SK-N-DZ (cell line): Measurements from ENCODE around the gene GFAP.

Experiments
- DNase-seq: peaks from one replicate; pipeline ENCODE4 v3.0.0-alpha.2; 2015; ENCODE audit warnings: low spot score

GFAP gene

GRCh38 chr17:44915862-44916780, 821 bp upstream of the GFAP start:
- DNase-seq, result no peak

GRCh38 chr17:44914698-44915271, 515 bp downstream of the GFAP start:
- no peak for DNase-seq

DNA sequence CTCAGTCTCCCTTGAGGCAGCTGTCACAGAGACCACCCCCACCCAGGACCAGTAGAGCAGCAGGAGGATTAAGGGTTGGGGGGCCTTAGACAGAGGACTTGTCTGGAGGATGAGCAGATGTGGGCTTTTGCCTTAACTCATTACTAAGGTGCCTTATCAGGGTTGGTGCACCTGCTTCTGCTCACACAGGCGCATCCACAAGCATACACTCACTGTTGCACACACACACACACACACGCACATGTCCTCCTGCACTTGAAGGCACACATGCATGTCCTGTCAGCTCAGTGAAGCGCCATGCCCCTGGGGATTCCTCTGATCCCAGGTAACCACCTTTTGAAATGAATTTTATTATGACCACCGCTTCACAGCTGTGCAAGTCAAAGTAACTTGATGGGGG, 1.2 kb downstream of the GFAP start:
- peak; percentile 57 for DNase-seq

- no peak for DNase-seq
These were observed 1.6 kb downstream of the GFAP start for GRCh38 chr17:44913676-44914075.

DNA sequence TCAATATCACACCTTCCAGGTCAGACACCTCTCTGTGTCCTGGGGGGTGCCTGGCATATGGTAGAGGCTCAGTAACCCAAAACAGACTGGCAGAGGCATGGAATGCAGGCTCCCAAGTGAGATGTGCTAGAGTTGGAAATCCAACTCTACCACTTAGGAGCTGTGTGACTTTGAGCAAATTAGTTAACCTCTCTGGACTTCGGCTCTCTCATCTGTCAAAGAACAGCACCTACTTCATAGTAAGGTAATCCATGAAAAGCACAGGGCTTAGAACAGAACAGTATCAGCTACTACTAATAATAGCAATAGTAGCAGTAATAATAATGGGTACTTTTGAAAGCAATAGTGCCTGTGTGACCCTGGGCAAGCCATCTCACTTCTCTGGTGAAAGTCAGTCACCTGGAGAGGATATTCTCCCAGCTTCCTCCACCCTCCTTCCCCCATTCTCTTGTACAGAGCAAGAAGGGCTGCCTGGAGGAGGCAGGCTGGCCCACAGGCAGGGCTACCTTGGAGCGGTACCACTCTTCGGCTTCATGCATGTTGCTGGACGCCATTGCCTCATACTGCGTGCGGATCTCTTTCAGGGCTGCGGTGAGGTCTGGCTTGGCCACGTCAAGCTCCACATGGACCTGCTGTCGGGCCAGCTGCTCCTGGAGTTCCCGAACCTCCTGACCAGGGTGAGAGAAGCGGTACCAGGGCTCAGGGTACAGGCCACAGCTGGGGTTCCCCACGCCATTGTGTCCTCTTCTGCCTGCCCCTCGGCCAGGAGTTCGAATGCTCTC, 2.3 kb downstream of the GFAP start:
- no peak for DNase-seq

DNA sequence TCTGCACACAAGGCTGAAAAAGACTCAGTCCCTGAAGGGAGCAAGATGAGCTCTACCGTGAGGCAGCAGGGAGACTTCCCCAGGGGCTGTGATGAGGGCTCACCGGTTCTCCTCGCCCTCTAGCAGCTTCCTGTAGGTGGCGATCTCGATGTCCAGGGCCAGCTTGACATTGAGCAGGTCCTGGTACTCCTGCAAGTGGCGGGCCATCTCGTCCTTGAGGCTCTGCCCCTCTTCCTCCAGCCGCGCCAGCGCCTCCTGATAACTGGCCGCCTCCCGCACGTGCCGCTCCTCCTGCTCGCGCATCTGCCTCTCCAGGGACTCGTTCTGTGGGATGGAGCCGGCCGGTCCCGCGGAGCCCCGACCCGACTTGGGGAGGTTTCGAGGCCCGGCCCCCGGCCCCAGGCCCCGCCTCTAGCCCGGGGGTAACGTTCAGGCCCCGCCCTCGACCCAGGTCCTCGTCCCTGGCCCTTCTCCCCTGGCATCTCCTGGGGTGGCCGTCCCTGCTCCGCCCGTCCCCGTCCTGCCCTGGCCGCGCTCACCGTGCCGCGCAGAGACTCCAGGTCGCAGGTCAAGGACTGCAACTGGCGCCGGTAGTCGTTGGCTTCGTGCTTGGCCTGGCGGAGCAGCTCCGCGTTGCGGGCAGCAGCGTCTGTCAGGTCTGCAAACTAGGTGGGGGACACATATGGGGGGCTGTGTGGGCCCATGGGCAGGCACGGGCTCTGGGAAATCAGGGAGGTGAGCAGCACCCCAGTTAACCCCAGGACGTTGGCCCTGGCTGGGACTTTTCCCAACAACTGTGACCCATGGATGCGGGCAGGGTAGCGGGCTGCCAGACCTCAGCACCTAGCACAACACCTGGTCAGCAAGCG, 3.9 kb downstream of the GFAP start:
- peak; percentile 95 for DNase-seq

DNA sequence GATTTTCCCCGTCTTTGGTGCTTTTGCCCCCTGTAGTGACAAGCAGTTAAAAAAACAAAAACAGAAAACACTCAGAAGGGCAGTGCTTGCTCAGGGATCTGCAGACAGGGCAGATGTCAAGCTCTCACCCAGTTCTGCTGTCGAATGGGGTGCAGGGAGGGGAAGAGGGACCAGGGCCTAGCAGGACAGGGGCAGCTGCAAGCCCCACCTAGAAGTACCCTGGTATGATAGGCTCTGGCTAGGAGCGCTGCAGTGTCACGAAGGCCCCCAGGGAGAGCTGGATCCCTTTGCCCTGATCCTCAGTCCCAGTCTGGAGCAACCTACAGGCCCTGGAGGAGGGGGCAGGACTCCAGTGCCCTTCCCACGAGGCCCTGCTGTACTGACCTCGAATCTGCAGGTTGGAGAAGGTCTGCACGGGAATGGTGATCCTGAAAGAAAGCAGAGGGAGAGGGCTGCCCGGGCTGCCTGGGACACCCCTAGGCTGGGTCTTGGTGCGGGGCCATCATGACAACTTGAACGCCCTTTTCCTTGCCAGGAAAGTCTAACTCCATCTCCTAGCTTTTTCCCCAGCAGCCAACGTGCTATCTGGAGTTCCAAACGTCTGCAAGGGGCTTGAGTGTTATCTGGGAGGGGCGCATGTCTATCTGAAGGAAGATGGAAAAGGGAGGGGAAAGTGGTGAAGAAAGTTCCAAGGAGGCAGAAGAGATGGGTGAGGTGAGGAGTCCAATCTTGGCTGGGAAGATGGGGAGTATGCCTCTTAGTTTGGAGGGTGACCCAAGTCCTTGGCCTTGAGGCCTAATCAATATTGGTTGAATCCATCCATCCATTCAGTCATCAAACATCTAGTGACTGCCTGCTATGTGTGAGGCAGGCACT, 4.8 kb downstream of the GFAP start:
- no peak for DNase-seq

GRCh38 chr17:44909681-44910144, 5.6 kb downstream of the GFAP start:
- DNase-seq, result no peak

GRCh38 chr17:44908761-44909326, 6.5 kb downstream of the GFAP start:
- DNase-seq, result no peak

DNA sequence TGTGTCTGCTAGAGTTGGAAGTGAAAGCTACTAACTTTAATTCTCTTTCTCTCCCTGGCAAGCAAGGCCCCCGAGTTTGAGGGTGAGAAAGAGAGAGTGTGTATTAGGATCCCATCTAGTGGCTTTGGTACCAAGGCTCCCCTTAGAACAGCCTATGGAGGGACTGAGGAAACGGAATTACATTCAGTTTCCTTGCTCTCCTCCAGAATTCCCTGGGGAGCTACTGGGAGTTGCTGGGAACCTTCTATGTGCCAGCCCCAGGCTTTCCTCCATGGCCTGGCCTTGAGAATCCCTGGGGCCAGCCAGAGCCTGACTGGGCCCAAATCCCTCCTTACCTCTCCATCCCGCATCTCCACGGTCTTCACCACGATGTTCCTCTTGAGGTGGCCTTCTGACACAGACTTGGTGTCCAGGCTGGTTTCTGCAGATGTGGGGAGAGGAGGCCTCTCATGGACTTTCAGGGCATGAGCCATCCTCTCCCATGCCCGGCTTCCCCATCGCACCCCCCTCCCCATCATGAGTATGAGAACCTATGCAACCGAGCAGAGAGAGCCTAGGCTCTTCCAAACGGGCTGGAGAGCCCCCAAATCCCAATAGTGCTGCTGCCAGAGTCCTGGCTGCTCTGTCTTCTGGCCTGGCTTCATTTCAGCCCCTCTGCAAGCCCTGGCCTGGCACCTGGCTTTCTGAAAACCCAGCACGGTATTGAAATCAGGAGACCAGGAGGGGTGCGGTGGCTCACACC, 7.4 kb downstream of the GFAP start:
- DNase-seq, result no peak

DNA sequence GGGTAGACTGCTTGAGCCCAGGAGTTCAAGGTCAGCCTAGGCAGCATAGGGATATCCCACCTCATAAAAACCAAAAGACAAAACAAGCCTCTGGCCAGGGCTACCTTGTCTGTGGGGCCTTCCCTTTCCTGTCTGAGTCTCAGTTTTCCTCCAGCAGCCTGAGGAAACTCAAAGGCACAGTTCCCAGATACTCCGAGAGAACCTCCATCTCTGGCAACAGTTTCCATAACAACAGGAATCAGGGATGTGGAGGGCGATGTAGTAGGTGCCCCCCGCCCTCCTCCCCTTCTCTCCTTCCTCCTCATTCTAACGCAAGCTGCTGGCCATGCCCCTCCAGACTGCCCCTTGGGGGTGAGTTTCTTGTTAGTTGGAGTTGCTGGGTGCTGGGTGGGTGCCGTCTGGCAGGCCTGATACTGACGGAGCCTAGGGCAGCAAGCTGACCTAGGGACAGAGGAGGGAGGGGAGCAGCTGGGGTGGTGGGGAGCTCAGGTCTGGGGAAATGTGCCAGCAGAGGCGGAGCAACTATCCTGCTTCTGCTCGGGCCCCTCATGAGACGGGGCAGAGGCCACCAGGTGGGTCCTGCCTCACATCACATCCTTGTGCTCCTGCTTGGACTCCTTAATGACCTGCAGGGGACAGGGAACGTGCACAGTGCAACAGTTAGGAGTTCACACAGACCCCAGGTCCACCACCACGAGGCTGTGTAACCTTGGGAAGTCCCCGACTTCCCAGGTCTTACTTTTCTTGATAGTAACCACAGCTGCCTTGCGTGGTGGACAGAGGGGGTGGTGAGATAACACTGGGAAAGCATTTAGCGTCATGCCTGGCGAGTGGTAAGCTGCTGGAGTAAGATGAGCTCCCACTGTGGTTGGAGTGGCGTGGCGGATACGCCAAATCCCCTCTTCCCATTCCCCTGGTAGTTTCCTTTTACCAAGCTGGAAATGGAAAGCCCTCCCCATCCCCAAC, 8.3 kb downstream of the GFAP start:
- DNase-seq, result no peak

DNA sequence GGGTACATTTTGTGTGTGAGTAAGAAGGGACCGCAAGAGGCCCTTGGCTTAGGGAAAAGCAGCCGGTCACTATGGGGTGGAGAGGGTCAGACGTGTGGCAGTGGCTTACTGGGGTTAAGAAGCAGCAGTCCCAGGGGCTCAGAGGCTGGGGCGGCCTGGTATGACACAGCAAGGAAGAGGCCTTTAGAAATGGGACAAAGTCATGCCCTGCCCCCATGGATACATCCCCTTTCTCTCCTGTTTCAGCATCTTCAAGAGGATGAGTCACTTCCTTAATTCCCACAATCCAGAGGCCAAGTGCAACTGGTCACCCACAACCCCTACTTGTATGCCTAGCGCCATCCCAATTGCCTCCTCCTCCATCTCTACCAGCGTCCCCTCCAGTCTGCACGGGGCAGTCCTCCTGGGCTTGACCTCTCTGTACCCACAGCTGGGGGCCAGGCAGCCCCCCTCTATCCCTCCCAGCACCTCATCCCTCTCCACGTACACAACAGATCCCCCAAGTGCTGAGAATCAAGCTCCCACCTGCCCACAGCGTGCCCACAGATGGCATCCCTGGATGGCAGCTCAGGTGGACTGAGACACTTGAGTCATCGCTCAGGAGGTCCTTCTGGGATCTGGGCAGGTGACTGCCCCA, 9.2 kb downstream of the GFAP start:
- DNase-seq, result no peak

- DNase-seq, result no peak
These were observed 10.0 kb downstream of the GFAP start for GRCh38 chr17:44905006-44906000.

DNA sequence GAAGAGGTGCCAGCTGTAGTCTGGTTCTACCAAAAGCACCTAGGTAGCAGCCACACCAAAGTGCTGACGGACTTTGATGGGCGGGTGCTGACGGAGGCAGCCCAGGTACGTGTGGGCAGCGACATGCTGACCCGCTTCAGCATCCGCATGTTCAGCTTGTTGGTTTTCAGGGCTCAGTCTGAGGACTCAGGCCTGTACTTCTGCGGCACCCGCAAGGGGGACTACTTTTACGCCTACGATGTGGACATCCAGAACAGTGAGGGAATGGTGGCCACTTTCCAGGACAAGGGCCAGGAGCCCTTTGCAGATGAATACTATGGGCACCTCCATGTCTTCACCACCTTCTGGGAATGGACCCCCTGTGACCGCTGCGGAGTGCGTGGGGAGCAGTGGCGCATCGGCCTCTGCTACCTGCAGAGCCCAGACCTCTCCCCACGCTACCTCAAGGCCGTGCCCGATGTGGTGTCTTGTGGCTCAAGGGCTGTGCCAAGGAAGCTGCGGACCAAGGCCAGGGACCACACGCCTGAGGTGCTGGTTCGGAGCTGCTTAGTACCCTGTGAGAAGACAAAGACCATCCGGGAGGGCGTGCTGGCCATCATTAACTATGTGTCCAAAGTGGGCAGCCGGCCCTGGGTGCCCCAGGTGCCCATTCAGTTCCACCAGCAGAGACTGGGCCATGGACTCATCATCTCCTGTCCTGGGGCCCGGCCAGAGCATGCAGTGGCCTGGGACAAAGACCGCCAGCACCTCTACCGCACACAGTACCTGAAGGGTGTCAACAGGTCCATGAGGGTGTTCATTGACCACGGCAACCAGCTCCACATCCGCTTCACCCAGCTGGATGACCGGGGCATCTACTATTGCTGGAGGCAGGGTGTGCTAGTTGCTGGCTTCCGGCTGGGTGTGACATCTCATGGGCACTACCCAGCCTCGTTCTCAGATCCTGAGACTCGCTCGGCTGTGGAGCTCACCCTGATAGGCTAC, 11.0 kb downstream of the GFAP start:
- DNase-seq, result no peak
